Peyer's patch (tissue), 4 donors: ENCODE data around the gene HPS1.

Experiments
- CTCF ChIP-seq, 6 experiments: fragments of 450-650 bp in 4 of 6; fragments of 200-600 bp in 2 of 6; sonication (generic) in 1 of 6; IDR thresholded peaks; one replicate each; pipeline ENCODE4 v1.5.1; 2017 to 2019; ENCODE audit warnings: antibody characterized with exemption in 6 of 6, mild to moderate bottlenecking in 3 of 6, moderate library complexity in 1 of 6
- POLR2A ChIP-seq, 2 donors: fragments of 450-650 bp; IDR thresholded peaks; one replicate each; pipeline ENCODE4 v1.5.1; 2017; ENCODE audit warnings: antibody characterized with exemption in 2 of 2, mild to moderate bottlenecking in 2 of 2, moderate library complexity in 2 of 2

DNA sequence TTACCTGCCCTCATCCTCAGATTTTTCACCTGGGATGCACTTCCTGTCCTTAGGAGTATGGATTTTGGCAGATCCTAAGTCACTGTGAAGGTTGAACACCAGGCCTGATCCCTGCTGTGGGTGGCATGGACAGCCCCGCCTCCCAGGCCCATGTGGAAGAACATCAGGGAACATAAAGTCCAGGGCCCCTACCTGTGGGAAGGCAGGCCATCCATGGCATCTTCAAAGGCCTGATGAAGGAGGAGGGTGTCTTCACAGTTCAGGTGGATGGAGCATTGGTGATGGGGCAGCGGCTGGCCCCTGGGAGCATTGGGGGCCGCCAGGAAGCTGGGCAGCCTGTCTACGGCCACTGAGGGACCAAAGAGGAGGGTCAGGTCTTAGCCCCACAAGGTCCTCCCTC lies 56.3 kb downstream of the HPS1 start:
- TF ChIP-seq POLR2A (IDR thresholded peaks at IDR 0.05) (no peak), CTCF (IDR thresholded peaks at IDR 0.05) (no peak)
